Panc1 (cell line): ENCODE data around the gene RAD9B. TPM values are rescaled to one million over a fixed set of nuclear protein-coding genes. Genes with fewer than 3 reads are reported as not detected.
"Not testable (repeated sequence)": the region's sequence is repeated elsewhere in the genome, so short reads cannot be mapped to it uniquely, and the experiment has no call there.

Experiments
- ATAC-seq: fragments of 200-7000 bp; cut with Tn5 transposase; 2 replicates; pipeline ENCODE4 v1.9.1; 2020; ENCODE audit warnings: mild to moderate bottlenecking, moderate library complexity
- BruUV-seq: library from RNA; stranded (reverse); fragments of 400-500 nt; replicated peaks from 2 replicates; lab custom pipeline; 2021; lab: Mats Ljungman, UMichigan
- CTCF ChIA-PET: fragments of 300-600 bp; sonication (Branson Sonifier 250); formaldehyde crosslinking; loops from one replicate; lab custom pipeline; 2022; ENCODE audit warnings: antibody characterized with exemption; lab: Charles Lee
- POLR2A ChIA-PET: fragments of 300-600 bp; sonication (Branson Sonifier 250); formaldehyde crosslinking; loops from one replicate; lab custom pipeline; 2022; ENCODE audit warnings: antibody characterized with exemption; lab: Charles Lee
- DNase-seq: peaks from one replicate; pipeline ENCODE4 v3.0.0-alpha.2; 2010; ENCODE audit warnings: low read depth, low spot score
- H3K27ac ChIP-seq: 2 replicates; pipeline ENCODE4 v1.5.1; 2011; ENCODE audit warnings: mild to moderate bottlenecking, low read length, inconsistent platforms
- H3K27me3 ChIP-seq: fragments of 200-500 bp; sonication (Bioruptor generic); 2 replicates; pipeline ENCODE4 v1.6.0; 2014; ENCODE audit warnings: low read length, inconsistent platforms; ENCODE audit not compliant: control insufficient read depth, insufficient read depth
- H3K36me3 ChIP-seq: fragments of 200-500 bp; sonication (Bioruptor generic); 2 replicates; pipeline ENCODE4 v1.5.1; 2014; ENCODE audit warnings: inconsistent platforms, mild to moderate bottlenecking, low read length, moderate library complexity; ENCODE audit not compliant: control insufficient read depth, insufficient read depth
- H3K4me1 ChIP-seq: 2 replicates; pipeline ENCODE4 v1.5.1; 2011; ENCODE audit warnings: inconsistent platforms, mild to moderate bottlenecking, low read length, moderate library complexity; ENCODE audit not compliant: control insufficient read depth, insufficient read depth
- H3K4me3 ChIP-seq, 2 experiments: 2 replicates each; pipeline ENCODE4 v1.5.1; 2011 to 2012; ENCODE audit warnings: low read depth in 2 of 2, low read length in 2 of 2, mild to moderate bottlenecking in 2 of 2, inconsistent platforms in 1 of 2, moderate library complexity in 1 of 2
- H3K9me3 ChIP-seq: fragments of 200-500 bp; sonication (Bioruptor generic); 2 replicates; pipeline ENCODE4 v1.5.1; 2014; ENCODE audit warnings: low read depth, mild to moderate bottlenecking, inconsistent platforms, low read length, moderate library complexity; ENCODE audit not compliant: control insufficient read depth, insufficient read depth
- POLR2AphosphoS5 ChIP-seq: IDR thresholded peaks from 2 replicates; pipeline ENCODE4 v1.6.1; 2012; ENCODE audit warnings: mild to moderate bottlenecking, low read depth, low read length, moderate library complexity
- SIN3A ChIP-seq: IDR thresholded peaks from 2 replicates; pipeline ENCODE4 v1.6.1; 2012; ENCODE audit warnings: low read depth, mild to moderate bottlenecking, low read length, moderate library complexity, borderline replicate concordance; ENCODE audit not compliant: insufficient read depth
- TCF7L2 ChIP-seq: IDR thresholded peaks from 2 replicates; pipeline ENCODE4 v1.6.1; 2011; ENCODE audit warnings: mild to moderate bottlenecking, low read depth, low read length, inconsistent platforms
- in situ Hi-C: cut with HindIII; loops from 2 replicates; pipeline ENCODE4 v1.10.0; 2016; ENCODE audit warnings: low sequenced_read_pairs, low pct_unique_long_range_greater_than_20kb
- intact Hi-C: fragments of 100-400 bp; cut with micrococcal nuclease; formaldehyde crosslinking; loops from one replicate; pipeline ENCODE4 v1.10.0; 2022; ENCODE audit not compliant: unreplicated experiment
- total RNA-seq: library from RNA; stranded (reverse); gene quantifications from one replicate; pipeline ENCODE4 v1.2.1, GENCODE V29; 2021; ENCODE audit not compliant: unreplicated experiment
- TF ChIP-seq, protein P1 (sequence below): fragments of 450-650 bp; IDR thresholded peaks from 2 replicates; pipeline ENCODE4 v1.5.1; 2017; ENCODE audit warnings: mild to moderate bottlenecking
- TF ChIP-seq, protein P2 (sequence below), 2 experiments: IDR thresholded peaks; 2 replicates each; pipeline ENCODE4 v1.6.1; 2011 to 2012; ENCODE audit warnings: low read depth in 2 of 2, control low read depth in 1 of 2, low read length in 1 of 2, mild to moderate bottlenecking in 1 of 2, moderate library complexity in 1 of 2; ENCODE audit not compliant: insufficient read depth in 1 of 2

The RAD9B gene
- total RNA-seq, 1 experiment from 2014 or later: 0.98 TPM

DNA sequence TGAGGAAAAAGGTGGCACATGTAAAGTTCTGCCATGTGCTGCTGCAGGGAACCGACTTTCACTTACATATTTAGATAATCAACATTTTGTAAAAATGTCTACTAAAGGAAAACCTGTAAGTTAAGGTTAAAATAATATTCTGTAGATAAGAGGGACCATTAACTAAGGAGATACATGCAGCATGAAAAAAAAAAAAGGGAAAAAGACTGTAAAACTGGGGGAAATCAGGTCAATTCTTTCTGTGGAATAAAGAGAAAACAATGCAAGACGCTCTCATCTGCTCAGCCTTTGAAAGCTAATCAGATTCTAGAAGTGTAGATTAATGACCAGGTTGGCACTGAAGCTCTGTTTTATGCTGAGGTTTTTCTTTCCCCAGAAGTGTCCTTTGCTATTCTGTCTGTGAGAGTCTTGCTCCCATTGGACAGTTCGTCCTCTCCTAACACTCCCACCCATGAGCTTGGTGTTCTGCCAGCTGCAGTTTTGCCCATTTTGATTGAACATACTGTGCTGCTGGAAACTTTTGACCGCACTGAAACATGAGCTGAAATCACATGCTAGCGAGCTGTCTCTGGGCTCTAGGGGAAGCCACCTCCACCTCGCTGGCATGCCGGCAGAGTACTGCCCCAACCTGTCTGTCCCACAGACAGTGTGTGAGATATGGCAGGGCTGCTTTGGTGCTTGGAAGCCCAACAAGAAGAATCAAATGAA, 41.3 kb downstream of the RAD9B start:
- TF ChIP-seq SIN3A: no peak
- TF ChIP-seq, protein P1, sequence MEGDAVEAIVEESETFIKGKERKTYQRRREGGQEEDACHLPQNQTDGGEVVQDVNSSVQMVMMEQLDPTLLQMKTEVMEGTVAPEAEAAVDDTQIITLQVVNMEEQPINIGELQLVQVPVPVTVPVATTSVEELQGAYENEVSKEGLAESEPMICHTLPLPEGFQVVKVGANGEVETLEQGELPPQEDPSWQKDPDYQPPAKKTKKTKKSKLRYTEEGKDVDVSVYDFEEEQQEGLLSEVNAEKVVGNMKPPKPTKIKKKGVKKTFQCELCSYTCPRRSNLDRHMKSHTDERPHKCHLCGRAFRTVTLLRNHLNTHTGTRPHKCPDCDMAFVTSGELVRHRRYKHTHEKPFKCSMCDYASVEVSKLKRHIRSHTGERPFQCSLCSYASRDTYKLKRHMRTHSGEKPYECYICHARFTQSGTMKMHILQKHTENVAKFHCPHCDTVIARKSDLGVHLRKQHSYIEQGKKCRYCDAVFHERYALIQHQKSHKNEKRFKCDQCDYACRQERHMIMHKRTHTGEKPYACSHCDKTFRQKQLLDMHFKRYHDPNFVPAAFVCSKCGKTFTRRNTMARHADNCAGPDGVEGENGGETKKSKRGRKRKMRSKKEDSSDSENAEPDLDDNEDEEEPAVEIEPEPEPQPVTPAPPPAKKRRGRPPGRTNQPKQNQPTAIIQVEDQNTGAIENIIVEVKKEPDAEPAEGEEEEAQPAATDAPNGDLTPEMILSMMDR: no peak
- no peak for TF ChIP-seq TCF7L2
- TF ChIP-seq, protein P2, sequence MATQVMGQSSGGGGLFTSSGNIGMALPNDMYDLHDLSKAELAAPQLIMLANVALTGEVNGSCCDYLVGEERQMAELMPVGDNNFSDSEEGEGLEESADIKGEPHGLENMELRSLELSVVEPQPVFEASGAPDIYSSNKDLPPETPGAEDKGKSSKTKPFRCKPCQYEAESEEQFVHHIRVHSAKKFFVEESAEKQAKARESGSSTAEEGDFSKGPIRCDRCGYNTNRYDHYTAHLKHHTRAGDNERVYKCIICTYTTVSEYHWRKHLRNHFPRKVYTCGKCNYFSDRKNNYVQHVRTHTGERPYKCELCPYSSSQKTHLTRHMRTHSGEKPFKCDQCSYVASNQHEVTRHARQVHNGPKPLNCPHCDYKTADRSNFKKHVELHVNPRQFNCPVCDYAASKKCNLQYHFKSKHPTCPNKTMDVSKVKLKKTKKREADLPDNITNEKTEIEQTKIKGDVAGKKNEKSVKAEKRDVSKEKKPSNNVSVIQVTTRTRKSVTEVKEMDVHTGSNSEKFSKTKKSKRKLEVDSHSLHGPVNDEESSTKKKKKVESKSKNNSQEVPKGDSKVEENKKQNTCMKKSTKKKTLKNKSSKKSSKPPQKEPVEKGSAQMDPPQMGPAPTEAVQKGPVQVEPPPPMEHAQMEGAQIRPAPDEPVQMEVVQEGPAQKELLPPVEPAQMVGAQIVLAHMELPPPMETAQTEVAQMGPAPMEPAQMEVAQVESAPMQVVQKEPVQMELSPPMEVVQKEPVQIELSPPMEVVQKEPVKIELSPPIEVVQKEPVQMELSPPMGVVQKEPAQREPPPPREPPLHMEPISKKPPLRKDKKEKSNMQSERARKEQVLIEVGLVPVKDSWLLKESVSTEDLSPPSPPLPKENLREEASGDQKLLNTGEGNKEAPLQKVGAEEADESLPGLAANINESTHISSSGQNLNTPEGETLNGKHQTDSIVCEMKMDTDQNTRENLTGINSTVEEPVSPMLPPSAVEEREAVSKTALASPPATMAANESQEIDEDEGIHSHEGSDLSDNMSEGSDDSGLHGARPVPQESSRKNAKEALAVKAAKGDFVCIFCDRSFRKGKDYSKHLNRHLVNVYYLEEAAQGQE (IDR thresholded peaks at IDR 0.05; ENCODE audit: insufficient read depth in 1 of 2, low read depth in 2 of 2, low read length in 1 of 2): no peak
- BruUV-seq: no TSS peak
- ATAC-seq (no peak), DNase-seq (no peak)
- Histone ChIP-seq H3K27ac (no peak overlapping the region), H3K4me3 (no peak overlapping the region), H3K36me3 (no peaks in the 10 kb centered on the region), H3K27me3 (no peaks in the 10 kb centered on the region), H3K9me3 (no peaks in the 10 kb centered on the region), H3K4me1 (0 out of 2 replicates have a peak, but pooled peaks cover 3% of the 10 kb centered on the region)
- POLR2A ChIA-PET: interaction anchor here (0.6 kb wide), 1 partner anchor 61 kb away, joined by 3 read pairs; no protein-coding TSS in a partner anchor
- in situ Hi-C loops: no loop called here
- CTCF ChIA-PET: no interaction called here
- intact Hi-C loops: no loop called here

DNA sequence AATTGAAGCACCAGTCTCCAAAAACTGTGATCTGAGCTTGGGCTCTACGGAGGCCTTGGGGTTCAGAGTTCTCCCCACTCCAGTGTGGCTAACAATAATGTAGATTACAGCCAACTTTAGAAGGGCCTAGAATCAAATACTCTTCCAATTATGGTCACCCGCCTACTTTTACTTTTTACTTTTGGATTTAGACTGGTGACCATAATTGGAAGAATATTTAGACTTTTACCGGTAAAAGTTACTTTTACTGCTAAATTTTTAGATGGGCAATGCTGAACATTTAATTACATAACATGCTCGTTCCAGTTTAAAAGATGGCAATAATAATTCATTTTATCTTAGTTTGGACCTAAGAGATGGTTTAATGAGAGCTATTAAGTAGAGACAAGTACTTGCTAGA, 41.8 kb downstream of the RAD9B start:
- Histone ChIP-seq H3K4me3 (no peak overlapping the region), H3K36me3 (no peaks in the 10 kb centered on the region), H3K27ac (no peak overlapping the region), H3K4me1 (0 out of 2 replicates have a peak, but pooled peaks cover 3% of the 10 kb centered on the region), H3K9me3 (no peaks in the 10 kb centered on the region), H3K27me3 (no peaks in the 10 kb centered on the region)
- intact Hi-C loops (no loop called here), in situ Hi-C loops (no loop called here)
- ATAC-seq: no peak
- CTCF ChIA-PET: interaction anchor here (0.6 kb wide), 1 partner anchor 10 kb away, joined by 4 read pairs; no protein-coding TSS in a partner anchor
- POLR2A ChIA-PET: interaction anchor here (0.6 kb wide), 1 partner anchor 61 kb away, joined by 3 read pairs; no protein-coding TSS in a partner anchor
- TF ChIP-seq, protein P2 (IDR thresholded peaks at IDR 0.05; ENCODE audit: insufficient read depth in 1 of 2, low read depth in 2 of 2, low read length in 1 of 2): no peak
- TF ChIP-seq TCF7L2: no peak
- TF ChIP-seq, protein P1: no peak
- TF ChIP-seq SIN3A: no peak
- TF ChIP-seq POLR2AphosphoS5: no peak
- no TSS peak for BruUV-seq
- no peak for DNase-seq

DNA sequence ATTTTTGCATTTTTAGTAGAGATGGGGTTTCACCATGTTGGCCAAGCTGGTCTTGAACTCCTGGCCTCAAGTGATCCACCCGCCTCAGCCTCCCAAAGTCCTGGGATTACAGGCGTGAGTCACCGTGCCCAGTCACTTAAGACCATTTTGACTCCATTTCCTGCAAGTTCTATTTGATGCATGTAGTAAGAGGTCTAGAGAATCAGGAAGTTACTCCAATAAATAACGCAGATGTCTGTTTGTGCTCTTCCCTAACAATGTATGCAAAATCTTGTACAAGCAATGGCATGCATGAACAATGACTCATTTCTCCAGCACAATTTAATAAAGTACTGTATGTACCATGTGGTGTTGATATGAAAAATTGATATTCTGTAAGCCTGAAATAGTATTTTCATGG, 43.1 kb downstream of the RAD9B start:
- H3K27ac ChIP-seq, intact Hi-C loops, in situ Hi-C loops, H3K36me3 ChIP-seq, H3K4me1 ChIP-seq, POLR2A ChIA-PET, CTCF ChIA-PET, BruUV-seq, H3K27me3 ChIP-seq, ATAC-seq, H3K9me3 ChIP-seq, DNase-seq, H3K4me3 ChIP-seq: not testable (repeated sequence)
